Type B pancreatic cell (in vitro differentiated cells): ENCODE measurements around the gene RASAL2. TPM values are rescaled to one million over a fixed set of nuclear protein-coding genes. Genes with fewer than 3 reads are reported as not detected.

Experiments
- DNase-seq: peaks from one replicate; pipeline ENCODE4 v3.0.0; 2021; ENCODE audit warnings: mixed read lengths; ENCODE audit not compliant: unreplicated experiment; ENCODE audit errors: extremely low spot score
- H3K27ac Mint-ChIP-seq: 2 replicates; pipeline ENCODE4 v1.8.0; 2021; ENCODE audit warnings: mild to moderate bottlenecking, mixed read lengths
- H3K27me3 Mint-ChIP-seq: 2 replicates; pipeline ENCODE4 v1.8.0; 2021; ENCODE audit warnings: mixed read lengths
- H3K36me3 Mint-ChIP-seq: 2 replicates; pipeline ENCODE4 v1.8.0; 2021; ENCODE audit warnings: mixed read lengths
- H3K4me1 Mint-ChIP-seq: one replicate; pipeline ENCODE4 v1.8.0; 2021; ENCODE audit warnings: mixed read lengths; ENCODE audit not compliant: unreplicated experiment
- H3K4me3 Mint-ChIP-seq: 2 replicates; pipeline ENCODE4 v1.8.0; 2021; ENCODE audit warnings: mild to moderate bottlenecking, mixed read lengths
- H3K9me3 Mint-ChIP-seq: 2 replicates; pipeline ENCODE4 v1.8.0; 2021; ENCODE audit warnings: mixed read lengths
- total RNA-seq: library from RNA; stranded (reverse); gene quantifications from 2 replicates; pipeline ENCODE4 v1.2.1, GENCODE V29; 2021; ENCODE audit warnings: low replicate concordance
- TF ChIP-seq, protein P1 (sequence below): fragments of 200-600 bp; sonication (generic); conservative IDR thresholded peaks from 2 replicates; pipeline ENCODE4 v1.5.0; 2021; ENCODE audit warnings: antibody characterized with exemption, mild to moderate bottlenecking

RASAL2 gene
- total RNA-seq, 1 donor from 2014 or later = 21.8 TPM

DNA sequence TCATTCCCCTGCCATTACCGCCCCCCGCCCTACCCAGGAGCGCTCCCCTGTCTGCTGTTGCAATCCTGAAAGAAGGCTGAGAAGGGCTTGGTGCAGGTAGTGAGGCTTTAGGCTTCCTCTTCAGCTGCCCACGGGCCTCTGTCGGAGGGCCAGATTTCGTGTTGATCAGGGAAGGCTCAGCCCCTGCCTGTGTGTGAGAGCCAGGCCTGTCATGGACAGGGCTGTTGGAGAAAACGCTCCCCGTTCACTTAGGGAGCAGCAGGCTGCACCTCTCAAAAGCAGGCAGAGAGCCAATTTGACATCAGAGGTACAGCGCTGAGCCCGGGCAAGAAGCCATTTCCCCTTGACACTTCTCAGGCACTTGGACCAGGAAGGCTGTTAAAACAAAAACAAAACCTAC is 438.0 kb downstream of the RASAL2 start:
- Mint-ChIP-seq H3K9me3 (no peaks in the 10 kb centered on the region), H3K27me3 (no peaks in the 10 kb centered on the region), H3K4me1 (peaks cover 16% of the 10 kb centered on the region), H3K4me3 (no peak overlapping the region), H3K36me3 (no peaks in the 10 kb centered on the region), H3K27ac (peak overlapping the region; percentile 18)
- TF ChIP-seq, protein P1, sequence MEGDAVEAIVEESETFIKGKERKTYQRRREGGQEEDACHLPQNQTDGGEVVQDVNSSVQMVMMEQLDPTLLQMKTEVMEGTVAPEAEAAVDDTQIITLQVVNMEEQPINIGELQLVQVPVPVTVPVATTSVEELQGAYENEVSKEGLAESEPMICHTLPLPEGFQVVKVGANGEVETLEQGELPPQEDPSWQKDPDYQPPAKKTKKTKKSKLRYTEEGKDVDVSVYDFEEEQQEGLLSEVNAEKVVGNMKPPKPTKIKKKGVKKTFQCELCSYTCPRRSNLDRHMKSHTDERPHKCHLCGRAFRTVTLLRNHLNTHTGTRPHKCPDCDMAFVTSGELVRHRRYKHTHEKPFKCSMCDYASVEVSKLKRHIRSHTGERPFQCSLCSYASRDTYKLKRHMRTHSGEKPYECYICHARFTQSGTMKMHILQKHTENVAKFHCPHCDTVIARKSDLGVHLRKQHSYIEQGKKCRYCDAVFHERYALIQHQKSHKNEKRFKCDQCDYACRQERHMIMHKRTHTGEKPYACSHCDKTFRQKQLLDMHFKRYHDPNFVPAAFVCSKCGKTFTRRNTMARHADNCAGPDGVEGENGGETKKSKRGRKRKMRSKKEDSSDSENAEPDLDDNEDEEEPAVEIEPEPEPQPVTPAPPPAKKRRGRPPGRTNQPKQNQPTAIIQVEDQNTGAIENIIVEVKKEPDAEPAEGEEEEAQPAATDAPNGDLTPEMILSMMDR = no peak
- DNase-seq = no peak

DNA sequence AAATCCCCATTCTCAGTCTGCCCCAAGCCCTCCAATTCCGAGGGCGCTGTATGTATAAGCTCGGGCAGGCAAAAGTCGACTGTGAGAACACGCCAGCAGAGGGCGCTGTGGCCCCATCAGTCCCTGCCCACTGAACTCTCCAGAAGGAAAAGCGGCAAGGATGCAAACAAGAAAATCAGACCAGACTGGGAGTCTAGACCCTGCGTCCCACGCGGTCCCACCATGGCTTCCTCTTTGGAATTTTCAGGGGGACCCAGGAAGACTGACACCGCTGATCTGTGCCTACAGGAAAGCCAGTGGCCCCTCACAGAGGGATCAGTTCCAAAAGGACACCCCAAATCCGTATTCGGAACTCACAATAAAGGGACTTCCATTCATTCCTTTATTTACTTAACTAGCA is 438.5 kb downstream of the RASAL2 start:
- H3K27me3 Mint-ChIP-seq = no peaks in the 10 kb centered on the region
- H3K36me3 Mint-ChIP-seq = no peaks in the 10 kb centered on the region
- no peak overlapping the region for H3K4me3 Mint-ChIP-seq
- H3K9me3 Mint-ChIP-seq = no peaks in the 10 kb centered on the region
- TF ChIP-seq, protein P1 = peak; percentile 93
- H3K27ac Mint-ChIP-seq = peak overlapping the region; percentile 18
- H3K4me1 Mint-ChIP-seq = peaks cover 16% of the 10 kb centered on the region
- DNase-seq = peak; percentile 89

DNA sequence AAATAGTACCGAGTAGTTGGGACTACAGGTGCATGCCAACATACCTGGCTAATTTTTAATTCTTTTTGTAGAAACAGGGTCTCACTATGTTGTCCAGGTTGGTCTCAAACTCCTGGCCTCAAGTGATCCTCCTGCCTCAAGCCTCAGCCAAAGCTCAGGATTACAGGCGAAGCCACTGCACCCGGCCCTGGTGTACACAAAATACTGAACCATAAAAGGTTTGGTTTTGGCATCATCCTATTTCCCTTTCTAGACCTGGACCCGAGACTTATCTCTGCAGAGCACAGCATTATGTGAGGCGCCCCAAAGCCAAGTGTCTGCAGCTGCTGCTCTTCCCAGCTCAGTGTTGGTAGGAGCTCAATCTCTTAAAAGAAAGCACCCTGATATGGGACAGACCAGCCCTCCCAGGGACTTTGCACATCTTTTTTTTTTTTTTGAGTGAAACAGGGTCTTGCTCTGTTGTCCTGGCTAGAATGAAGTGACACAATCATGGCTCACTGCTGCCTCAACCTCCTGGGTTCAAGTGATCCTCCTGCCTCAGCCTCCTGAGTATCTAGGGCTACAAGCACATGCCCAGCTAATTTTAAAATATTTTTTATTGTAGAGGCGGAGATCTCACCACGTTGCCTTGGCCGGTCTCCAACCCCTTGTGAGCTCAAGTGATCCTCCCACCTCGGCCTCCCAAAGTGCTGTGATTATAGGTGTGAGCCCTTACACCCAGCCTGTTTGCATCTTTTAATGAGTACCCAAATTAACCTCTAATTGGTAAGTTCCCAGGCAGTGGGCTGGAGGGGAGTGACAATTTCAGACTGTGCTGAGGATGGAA is 439.4 kb downstream of the RASAL2 start:
- no peak overlapping the region for H3K27ac Mint-ChIP-seq
- H3K9me3 Mint-ChIP-seq = no peaks in the 10 kb centered on the region

More for the DNA sequence above, 439.4 kb downstream of the RASAL2 start:
- Mint-ChIP-seq H3K4me3 (no peak overlapping the region), H3K27me3 (no peaks in the 10 kb centered on the region), H3K36me3 (no peaks in the 10 kb centered on the region), H3K4me1 (peaks cover 21% of the 10 kb centered on the region)
- TF ChIP-seq, protein P1 = no peak
- DNase-seq = no peak

Other genes starting within 250 kb of the RASAL2 start
- 0.69 and 1.3 TPM in 2 replicates for gene SEC16B, start 124.0 kb upstream of the RASAL2 start, total RNA-seq